SK-N-SH treated with all-trans-retinoic acid at 6 μM for 48 hours (cell line): Measurements from ENCODE around the gene KRT81.

Experiments
- ATAC-seq: fragments of 200-7000 bp; cut with Tn5 transposase; 3 replicates; pipeline ENCODE4 v1.9.1; 2020; ENCODE audit warnings: mild to moderate bottlenecking, moderate library complexity
- ARNTL ChIP-seq: fragments of 450-650 bp; formaldehyde crosslinking; IDR thresholded peaks from 2 replicates; pipeline ENCODE4 v1.5.0; 2020; ENCODE audit warnings: low read depth, mild to moderate bottlenecking, moderate library complexity, borderline replicate concordance
- BACH2 ChIP-seq: fragments of 250-450 bp; sonication (Bioruptor Pico); IDR thresholded peaks from 2 replicates; pipeline ENCODE4 v1.9.0; 2021; ENCODE audit warnings: mild to moderate bottlenecking, borderline replicate concordance
- CREB5 ChIP-seq: fragments of 250-450 bp; sonication (Bioruptor Pico); IDR thresholded peaks from 2 replicates; pipeline ENCODE4 v1.5.1; 2020; ENCODE audit warnings: low read depth, mild to moderate bottlenecking, moderate library complexity
- CSDC2 ChIP-seq: fragments of 250-450 bp; sonication (Bioruptor Pico); IDR thresholded peaks from 2 replicates; pipeline ENCODE4 v1.5.0; 2020; ENCODE audit warnings: mild to moderate bottlenecking, moderate library complexity
- ESRRG ChIP-seq: fragments of 250-450 bp; sonication (Bioruptor Pico); IDR thresholded peaks from 2 replicates; pipeline ENCODE4 v1.6.1; 2021; ENCODE audit warnings: mild to moderate bottlenecking
- GLIS3 ChIP-seq: fragments of 250-450 bp; sonication (Bioruptor Pico); IDR thresholded peaks from 2 replicates; pipeline ENCODE4 v1.5.0; 2020; ENCODE audit warnings: mild to moderate bottlenecking, moderate library complexity
- OSR1 ChIP-seq: fragments of 250-450 bp; sonication (Bioruptor Pico); IDR thresholded peaks from 2 replicates; pipeline ENCODE4 v1.8.0; 2022; ENCODE audit warnings: moderate library complexity, mild to moderate bottlenecking, inconsistent platforms
- PATZ1 ChIP-seq: fragments of 250-450 bp; sonication (Bioruptor Pico); IDR thresholded peaks from 2 replicates; pipeline ENCODE4 v1.8.0; 2020; ENCODE audit warnings: mild to moderate bottlenecking, moderate library complexity, borderline replicate concordance
- POU6F1 ChIP-seq: fragments of 250-450 bp; sonication (Bioruptor Pico); IDR thresholded peaks from 2 replicates; pipeline ENCODE4 v1.8.0; 2021; ENCODE audit warnings: low read depth, mild to moderate bottlenecking, moderate library complexity, borderline replicate concordance
- PPARA ChIP-seq: fragments of 250-450 bp; sonication (Bioruptor Pico); IDR thresholded peaks from 2 replicates; pipeline ENCODE4 v1.5.0; 2020; ENCODE audit warnings: mild to moderate bottlenecking, borderline replicate concordance
- RARB ChIP-seq: fragments of 250-450 bp; sonication (Bioruptor Pico); IDR thresholded peaks from 2 replicates; pipeline ENCODE4 v1.8.0; 2021; ENCODE audit warnings: mild to moderate bottlenecking, moderate library complexity
- SNAI2 ChIP-seq: fragments of 250-450 bp; sonication (Bioruptor Pico); IDR thresholded peaks from 2 replicates; pipeline ENCODE4 v1.5.0; 2020; ENCODE audit warnings: mild to moderate bottlenecking, moderate library complexity
- TCF4 ChIP-seq: fragments of 250-450 bp; sonication (Bioruptor Pico); IDR thresholded peaks from 2 replicates; pipeline ENCODE4 v1.8.0; 2021; ENCODE audit warnings: mild to moderate bottlenecking, moderate library complexity, borderline replicate concordance
- TOX ChIP-seq: fragments of 250-450 bp; sonication (Bioruptor Pico); IDR thresholded peaks from 2 replicates; pipeline ENCODE4 v1.8.0; 2021; ENCODE audit warnings: mild to moderate bottlenecking, moderate library complexity, borderline replicate concordance
- ZC3H10 ChIP-seq: fragments of 250-450 bp; sonication (Bioruptor Pico); IDR thresholded peaks from 2 replicates; pipeline ENCODE4 v1.5.1; 2021; ENCODE audit warnings: mild to moderate bottlenecking, moderate library complexity
- ZFP3 ChIP-seq: fragments of 250-450 bp; sonication (Bioruptor Pico); IDR thresholded peaks from 2 replicates; pipeline ENCODE4 v1.5.0; 2020; ENCODE audit warnings: mild to moderate bottlenecking, moderate library complexity
- ZFP30 ChIP-seq: fragments of 450-650 bp; formaldehyde crosslinking; IDR thresholded peaks from 2 replicates; pipeline ENCODE4 v1.5.0; 2022; ENCODE audit warnings: mild to moderate bottlenecking, moderate library complexity
- ZNF565 ChIP-seq: fragments of 450-650 bp; formaldehyde crosslinking; conservative IDR thresholded peaks from 2 replicates; pipeline ENCODE4 v1.5.0; 2020; ENCODE audit warnings: low read depth, mild to moderate bottlenecking, moderate library complexity
- ZNF70 ChIP-seq: fragments of 450-650 bp; formaldehyde crosslinking; IDR thresholded peaks from 2 replicates; pipeline ENCODE4 v1.5.0; 2020; ENCODE audit warnings: mild to moderate bottlenecking, moderate library complexity
- ZNF8 ChIP-seq: fragments of 450-650 bp; formaldehyde crosslinking; IDR thresholded peaks from 2 replicates; pipeline ENCODE4 v1.5.0; 2020; ENCODE audit warnings: mild to moderate bottlenecking, moderate library complexity
- TF ChIP-seq, protein P1 (sequence below): fragments of 250-450 bp; sonication (Bioruptor Pico); IDR thresholded peaks from 2 replicates; pipeline ENCODE4 v1.5.1; 2021; ENCODE audit warnings: mild to moderate bottlenecking, moderate library complexity

KRT81 gene

DNA sequence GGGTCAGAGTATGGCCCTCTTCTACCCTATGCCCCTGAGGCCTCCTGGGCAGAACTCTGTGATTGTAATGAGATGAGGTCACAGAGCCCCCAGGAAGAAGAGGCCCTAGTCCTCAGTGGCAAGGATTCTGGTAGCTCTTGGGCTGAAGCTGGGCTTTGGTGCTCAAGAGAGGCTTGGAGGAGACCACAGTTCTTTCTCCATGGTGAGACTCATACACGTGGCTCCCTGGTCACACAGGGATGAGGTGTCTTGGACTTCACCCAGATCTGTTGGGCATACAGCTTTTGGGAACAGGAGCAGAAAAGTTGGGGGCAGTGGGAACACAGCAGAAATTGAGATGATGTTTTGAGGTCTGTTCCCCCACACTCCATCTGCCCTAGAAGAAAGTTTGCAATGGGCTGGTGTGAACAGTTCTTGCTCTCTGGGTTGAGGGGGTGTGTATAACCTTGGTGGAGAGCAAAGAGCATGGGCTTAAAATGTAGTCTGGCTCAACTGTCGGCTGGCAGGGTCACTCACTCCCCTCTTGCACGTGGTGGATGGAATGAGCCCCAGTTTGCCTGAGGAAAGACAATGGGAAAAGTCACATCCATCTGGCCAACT, 16.7 kb downstream of the KRT81 start, which contains the start of gene KRT86:
Gene KRT86, plus strand, starts transcription at position 125 of the 600 bp plus-strand sequence. CDS start 27,272 bp downstream, outside the sequence.
- no peak for ATAC-seq
- TF ChIP-seq TOX (CRISPR knock-in tag) = no peak
- TF ChIP-seq ZNF8 (CRISPR knock-in tag) = no peak
- TF ChIP-seq ZNF70 (CRISPR knock-in tag) = no peak
- no peak for TF ChIP-seq ZFP3 (CRISPR knock-in tag)
- no peak for TF ChIP-seq GLIS3 (CRISPR knock-in tag)
- no peak for TF ChIP-seq OSR1 (CRISPR knock-in tag)
- no peak for TF ChIP-seq CREB5

DNA sequence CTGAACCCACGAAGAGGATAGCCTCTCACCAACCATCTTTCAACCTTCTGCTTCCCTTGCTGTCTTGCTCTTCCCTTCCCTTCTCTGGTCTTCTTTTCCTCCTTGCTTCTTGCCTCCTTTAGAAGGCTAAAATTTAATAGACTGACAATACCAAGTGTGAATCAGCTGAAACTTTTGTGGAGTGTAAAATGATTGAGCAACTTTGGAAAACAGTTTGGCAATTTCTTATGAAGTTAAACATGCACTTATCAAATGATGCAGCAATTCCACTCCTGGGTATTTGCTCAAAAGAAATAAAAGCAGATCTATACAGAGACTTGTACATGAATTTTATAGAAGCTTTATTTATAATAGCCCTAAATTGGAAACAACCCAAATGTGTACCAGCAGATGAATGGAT, 20.2 kb downstream of the KRT81 start:
- TF ChIP-seq OSR1 (CRISPR knock-in tag) = no peak
- no peak for TF ChIP-seq RARB (CRISPR knock-in tag)
- no peak for TF ChIP-seq BACH2 (CRISPR knock-in tag)
- no peak for TF ChIP-seq ESRRG (CRISPR knock-in tag)
- TF ChIP-seq ZFP3 (CRISPR knock-in tag) = no peak
- no peak for TF ChIP-seq PPARA
- TF ChIP-seq TCF4 (CRISPR knock-in tag) = no peak
- TF ChIP-seq ZFP30 = no peak
- no peak for TF ChIP-seq CSDC2 (CRISPR knock-in tag)
- no peak for TF ChIP-seq ARNTL
- no peak for TF ChIP-seq ZC3H10 (CRISPR knock-in tag)
- TF ChIP-seq ZNF565 (CRISPR knock-in tag) = no peak
- no peak for TF ChIP-seq CREB5
- no peak for TF ChIP-seq POU6F1 (CRISPR knock-in tag)
- TF ChIP-seq PATZ1 (CRISPR knock-in tag) = no peak
- TF ChIP-seq, protein P1, sequence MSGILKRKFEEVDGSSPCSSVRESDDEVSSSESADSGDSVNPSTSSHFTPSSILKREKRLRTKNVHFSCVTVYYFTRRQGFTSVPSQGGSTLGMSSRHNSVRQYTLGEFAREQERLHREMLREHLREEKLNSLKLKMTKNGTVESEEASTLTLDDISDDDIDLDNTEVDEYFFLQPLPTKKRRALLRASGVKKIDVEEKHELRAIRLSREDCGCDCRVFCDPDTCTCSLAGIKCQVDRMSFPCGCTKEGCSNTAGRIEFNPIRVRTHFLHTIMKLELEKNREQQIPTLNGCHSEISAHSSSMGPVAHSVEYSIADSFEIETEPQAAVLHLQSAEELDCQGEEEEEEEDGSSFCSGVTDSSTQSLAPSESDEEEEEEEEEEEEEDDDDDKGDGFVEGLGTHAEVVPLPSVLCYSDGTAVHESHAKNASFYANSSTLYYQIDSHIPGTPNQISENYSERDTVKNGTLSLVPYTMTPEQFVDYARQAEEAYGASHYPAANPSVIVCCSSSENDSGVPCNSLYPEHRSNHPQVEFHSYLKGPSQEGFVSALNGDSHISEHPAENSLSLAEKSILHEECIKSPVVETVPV (CRISPR knock-in tag) = no peak
- TF ChIP-seq SNAI2 (CRISPR knock-in tag) = no peak
- ATAC-seq = no peak

DNA sequence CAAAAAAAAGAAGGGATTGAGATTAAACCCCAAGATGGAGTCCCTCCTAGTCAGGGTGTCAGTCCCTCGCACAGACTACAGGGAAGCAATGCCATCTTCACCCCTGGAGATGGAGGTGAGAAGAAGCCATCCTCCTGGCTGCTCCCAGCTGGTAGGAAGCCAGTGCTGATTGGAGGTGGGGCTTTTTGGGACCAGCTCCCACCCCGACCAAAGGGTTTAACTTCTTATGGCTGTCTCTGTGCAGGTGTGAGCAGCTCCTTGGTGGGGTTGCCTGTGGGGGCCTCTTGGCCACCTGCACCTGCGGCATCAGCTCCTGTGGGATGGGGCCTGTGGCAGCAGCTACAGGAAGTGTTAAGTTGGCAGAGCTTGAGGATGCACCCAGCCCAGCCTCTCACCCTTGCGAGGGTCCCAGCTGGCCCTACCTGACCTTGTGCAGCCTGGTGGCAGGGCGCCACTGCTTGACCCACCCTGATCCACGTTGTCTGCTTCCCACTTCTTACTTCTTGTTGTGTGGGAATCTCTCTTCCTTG, 20.7 kb downstream of the KRT81 start:
- no peak for ATAC-seq
- TF ChIP-seq ZFP3 (CRISPR knock-in tag) (no peak), ESRRG (CRISPR knock-in tag) (no peak), PATZ1 (CRISPR knock-in tag) (no peak)
